HG03108 (cell line): ENCODE results near the gene CAMK1D.

Experiments
- ATAC-seq: cut with Tn5 transposase; IDR thresholded peaks from one replicate; pipeline ENCODE4 v1.9.1; 2021; ENCODE audit warnings: moderate library complexity; ENCODE audit not compliant: unreplicated experiment

Gene CAMK1D

GRCh38 chr10:12588091-12588860 is 238.9 kb downstream of the CAMK1D start:
- ATAC-seq, result no peak

GRCh38 chr10:12589291-12589690 is 239.9 kb downstream of the CAMK1D start:
- ATAC-seq, result no peak

GRCh38 chr10:12589791-12590190 is 240.4 kb downstream of the CAMK1D start:
- no peak for ATAC-seq

- ATAC-seq, result no peak
Observed at GRCh38 chr10:12590675-12591659, 241.6 kb downstream of the CAMK1D start.

- no peak for ATAC-seq
Observed at GRCh38 chr10:12592967-12593366, 243.6 kb downstream of the CAMK1D start.

GRCh38 chr10:12594448-12594944 is 245.1 kb downstream of the CAMK1D start:
- no peak for ATAC-seq

GRCh38 chr10:12595936-12596576 is 246.7 kb downstream of the CAMK1D start:
- no peak for ATAC-seq

GRCh38 chr10:12597176-12597575 is 247.8 kb downstream of the CAMK1D start:
- no peak for ATAC-seq

- no peak for ATAC-seq
Observed at GRCh38 chr10:12597788-12598765, 248.7 kb downstream of the CAMK1D start.

- no peak for ATAC-seq
Observed at GRCh38 chr10:12600652-12601051, 251.3 kb downstream of the CAMK1D start.

GRCh38 chr10:12602521-12602920 is 253.2 kb downstream of the CAMK1D start:
- ATAC-seq, result no peak

- no peak for ATAC-seq
Observed at GRCh38 chr10:12603766-12604470, 254.6 kb downstream of the CAMK1D start.

- peak; percentile 75 for ATAC-seq
Observed at GRCh38 chr10:12605580-12606405, 256.4 kb downstream of the CAMK1D start.

- no peak for ATAC-seq
Observed at GRCh38 chr10:12606461-12606860, 257.1 kb downstream of the CAMK1D start.

GRCh38 chr10:12608761-12609160 is 259.4 kb downstream of the CAMK1D start:
- no peak for ATAC-seq

- ATAC-seq, result no peak
Observed at GRCh38 chr10:12609435-12609834, 260.1 kb downstream of the CAMK1D start.

GRCh38 chr10:12613136-12613535 is 263.8 kb downstream of the CAMK1D start:
- ATAC-seq, result no peak

GRCh38 chr10:12614177-12614995 is 265.0 kb downstream of the CAMK1D start:
- no peak for ATAC-seq
